Fibroblast of pulmonary artery (primary cell): ENCODE measurements around the gene GALNT5.

Experiments
- DNase-seq: peaks from one replicate; pipeline ENCODE4 v3.0.0-alpha.2; 2010; ENCODE audit warnings: low read depth
- H3K4me3 ChIP-seq: replicated peaks from 2 replicates; pipeline ENCODE4 v1.5.1; 2011; ENCODE audit warnings: low read depth, mild to moderate bottlenecking, control low read depth, low read length, moderate library complexity
- TF ChIP-seq, protein P1 (sequence below): IDR thresholded peaks from 2 replicates; pipeline ENCODE4 v1.5.1; 2011; ENCODE audit warnings: mild to moderate bottlenecking, control low read depth, low read length, inconsistent platforms; ENCODE audit errors: missing control alignments

Gene GALNT5

DNA sequence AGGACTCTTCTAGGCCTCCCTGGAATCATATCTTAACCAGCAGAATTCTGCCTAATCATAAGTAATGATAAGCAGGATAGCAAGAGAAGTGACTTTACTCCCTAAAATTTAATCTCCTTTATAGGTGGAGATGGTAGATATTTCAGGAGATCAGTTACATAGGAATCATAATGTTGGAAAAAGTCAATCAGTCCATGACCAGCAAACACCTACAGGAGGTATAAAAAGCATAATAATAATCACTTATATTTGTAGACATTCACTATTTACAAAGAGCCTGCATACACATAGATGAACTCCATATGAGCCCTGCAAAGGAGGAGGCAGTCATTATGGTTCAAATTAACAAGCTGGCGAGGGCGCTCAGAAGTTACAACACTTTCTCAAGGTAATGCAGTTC lies 2.5 kb downstream of the GALNT5 start:
- no peak for DNase-seq
- TF ChIP-seq, protein P1, sequence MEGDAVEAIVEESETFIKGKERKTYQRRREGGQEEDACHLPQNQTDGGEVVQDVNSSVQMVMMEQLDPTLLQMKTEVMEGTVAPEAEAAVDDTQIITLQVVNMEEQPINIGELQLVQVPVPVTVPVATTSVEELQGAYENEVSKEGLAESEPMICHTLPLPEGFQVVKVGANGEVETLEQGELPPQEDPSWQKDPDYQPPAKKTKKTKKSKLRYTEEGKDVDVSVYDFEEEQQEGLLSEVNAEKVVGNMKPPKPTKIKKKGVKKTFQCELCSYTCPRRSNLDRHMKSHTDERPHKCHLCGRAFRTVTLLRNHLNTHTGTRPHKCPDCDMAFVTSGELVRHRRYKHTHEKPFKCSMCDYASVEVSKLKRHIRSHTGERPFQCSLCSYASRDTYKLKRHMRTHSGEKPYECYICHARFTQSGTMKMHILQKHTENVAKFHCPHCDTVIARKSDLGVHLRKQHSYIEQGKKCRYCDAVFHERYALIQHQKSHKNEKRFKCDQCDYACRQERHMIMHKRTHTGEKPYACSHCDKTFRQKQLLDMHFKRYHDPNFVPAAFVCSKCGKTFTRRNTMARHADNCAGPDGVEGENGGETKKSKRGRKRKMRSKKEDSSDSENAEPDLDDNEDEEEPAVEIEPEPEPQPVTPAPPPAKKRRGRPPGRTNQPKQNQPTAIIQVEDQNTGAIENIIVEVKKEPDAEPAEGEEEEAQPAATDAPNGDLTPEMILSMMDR: no peak
- no peak overlapping the region for H3K4me3 ChIP-seq

DNA sequence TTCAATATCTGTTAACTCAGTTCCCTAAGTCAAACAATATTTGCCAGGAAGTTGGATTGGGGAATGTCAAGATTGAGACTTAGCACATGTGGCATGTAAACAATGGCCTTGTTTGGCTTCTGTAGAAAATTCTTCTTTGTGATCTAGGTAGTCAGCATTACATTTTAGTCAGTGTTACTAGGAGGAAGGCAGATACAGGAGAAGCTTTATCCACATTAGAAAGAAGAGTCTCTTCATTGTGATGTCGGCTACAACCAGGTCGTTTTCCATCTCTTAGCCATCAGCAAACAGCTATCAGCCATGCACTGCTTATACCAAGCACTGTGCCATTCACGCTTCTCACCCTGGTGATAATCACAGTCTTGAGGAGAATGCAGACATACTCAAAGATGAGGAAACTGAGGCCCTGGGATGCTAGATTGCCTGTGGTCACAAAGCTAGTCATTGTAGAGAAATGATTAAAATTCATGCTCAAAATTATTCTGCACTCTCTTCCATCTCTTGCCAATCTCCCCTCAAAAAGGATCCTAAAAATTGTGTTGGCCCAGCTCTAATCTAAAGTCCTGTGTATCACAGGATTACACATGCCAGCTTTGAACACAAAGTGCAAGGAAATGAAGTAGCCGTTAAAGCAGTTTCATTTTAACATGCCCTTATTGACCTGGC lies 3.2 kb downstream of the GALNT5 start:
- TF ChIP-seq, protein P1: no peak
- H3K4me3 ChIP-seq: peak overlapping the region; percentile 12
- DNase-seq: peak; percentile 17

DNA sequence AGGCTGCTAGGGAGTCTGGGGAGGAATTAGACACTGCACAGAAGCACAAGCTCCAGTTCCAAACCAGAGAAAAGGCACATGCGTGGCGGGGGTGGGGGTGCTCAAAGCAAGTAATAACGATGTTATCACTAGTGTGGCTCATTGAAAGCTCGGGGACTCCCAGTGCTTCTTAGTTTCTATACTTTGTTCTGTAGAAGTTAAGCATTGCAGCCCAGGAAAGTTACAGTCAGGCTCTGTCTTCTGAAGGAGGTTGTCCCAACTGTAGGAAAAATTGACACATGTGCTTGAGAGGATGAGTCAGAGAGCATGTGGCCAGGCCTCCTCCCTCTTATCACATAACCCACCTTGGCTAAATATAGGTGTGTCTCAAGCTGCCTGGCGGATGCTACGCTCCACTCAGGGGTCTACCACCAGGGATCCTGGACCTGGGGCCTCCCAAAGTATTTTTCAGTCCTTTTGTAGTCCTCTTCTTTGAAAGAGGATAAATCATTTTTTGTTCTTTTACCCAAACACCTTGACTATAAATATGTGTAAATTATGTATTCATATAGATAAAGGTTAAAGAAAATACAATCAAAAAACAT lies 3.8 kb downstream of the GALNT5 start:
- peak overlapping the region; percentile 12 for H3K4me3 ChIP-seq
- TF ChIP-seq, protein P1: no peak
- DNase-seq: peak; percentile 51

DNA sequence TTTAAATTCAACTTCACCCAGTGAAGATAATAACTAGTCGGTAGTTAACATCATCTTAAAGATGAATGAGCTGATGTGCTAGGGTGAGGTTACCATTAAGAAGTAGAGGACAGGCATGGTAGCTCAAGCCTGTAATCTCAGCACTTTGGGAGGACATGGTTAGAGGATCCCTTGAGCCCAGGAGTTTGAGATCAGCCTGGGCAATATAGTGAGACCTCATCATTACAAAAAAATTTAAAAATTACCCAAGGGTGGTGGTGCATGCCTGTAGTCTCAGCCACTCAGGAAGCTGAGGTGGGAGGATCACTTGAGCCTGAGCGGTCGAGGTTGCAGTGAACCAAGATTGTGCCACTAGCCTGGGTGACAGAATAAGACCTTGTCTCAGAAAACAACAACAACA lies 4.7 kb downstream of the GALNT5 start:
- TF ChIP-seq, protein P1: no peak
- no peak for DNase-seq
- no peak overlapping the region for H3K4me3 ChIP-seq

DNA sequence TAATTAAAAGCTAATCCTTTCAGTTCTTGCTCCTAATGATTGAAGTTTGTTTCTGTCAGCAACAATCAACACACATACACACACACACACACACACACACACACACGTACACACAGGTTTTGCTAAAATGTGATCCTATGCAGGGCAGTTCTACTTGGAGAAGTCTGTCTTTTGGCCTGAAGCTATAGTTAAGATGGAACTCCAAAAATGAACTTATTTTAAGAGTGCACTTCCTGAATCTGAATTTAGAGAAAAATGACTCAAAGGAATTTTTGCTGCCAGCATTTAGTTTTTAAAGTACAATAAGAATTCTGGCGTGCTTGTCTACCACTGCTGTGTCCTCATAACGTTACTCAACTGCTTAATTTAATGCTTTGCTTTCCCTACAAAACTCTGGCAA lies 6.6 kb downstream of the GALNT5 start:
- no peak overlapping the region for H3K4me3 ChIP-seq
- DNase-seq: peak; percentile 42

DNA sequence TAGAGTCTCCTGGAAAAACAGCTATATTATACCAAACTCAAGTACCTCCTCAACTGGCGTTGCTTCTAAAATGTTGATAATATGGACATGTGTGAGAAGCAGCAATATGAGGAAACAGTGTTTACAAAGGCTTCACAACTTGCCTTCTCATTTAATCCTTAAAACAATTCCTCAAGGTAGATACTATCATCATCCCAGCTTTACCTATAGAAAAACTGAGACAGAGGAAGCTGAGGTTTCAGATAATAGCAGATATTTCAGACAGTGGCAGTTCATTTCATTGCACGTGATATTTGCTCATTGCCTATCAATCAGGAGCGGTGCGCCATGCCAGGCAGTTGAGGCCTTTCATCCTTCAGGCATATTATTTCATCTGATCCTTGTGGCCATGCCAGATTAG lies 8.3 kb downstream of the GALNT5 start:
- H3K4me3 ChIP-seq: no peak overlapping the region
- DNase-seq: no peak
- TF ChIP-seq, protein P1: no peak

More for the DNA sequence above, 6.6 kb downstream of the GALNT5 start:
- TF ChIP-seq, protein P1: no peak

DNA sequence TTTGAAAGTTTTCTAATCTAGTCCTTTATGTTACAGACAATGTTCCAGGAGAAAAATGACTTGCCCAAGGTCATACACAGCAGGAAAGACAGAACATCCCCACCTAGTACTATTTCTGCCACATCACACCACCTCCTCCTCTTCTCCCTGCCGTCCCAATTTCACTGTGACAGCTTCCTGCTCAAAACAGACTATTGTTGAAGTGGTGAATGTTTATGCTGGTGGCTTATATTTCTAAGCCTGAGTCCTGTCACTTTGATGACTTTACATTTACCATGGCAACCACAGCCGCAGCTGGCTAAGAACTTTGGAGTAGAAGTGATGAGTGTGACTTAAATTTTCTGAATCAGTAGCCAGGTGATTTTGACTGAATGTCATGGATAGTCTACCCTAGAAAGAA lies 10.0 kb downstream of the GALNT5 start:
- H3K4me3 ChIP-seq: no peak overlapping the region
- DNase-seq: no peak
- TF ChIP-seq, protein P1: no peak
